Measurements from ENCODE around the gene AFF4. TPM values are rescaled to one million over a fixed set of nuclear protein-coding genes. Genes with fewer than 3 reads are reported as not detected.

AFF4 gene
- total RNA-seq, 2 donors from 2014 or later: 39.7 to 40.4 TPM

DNA sequence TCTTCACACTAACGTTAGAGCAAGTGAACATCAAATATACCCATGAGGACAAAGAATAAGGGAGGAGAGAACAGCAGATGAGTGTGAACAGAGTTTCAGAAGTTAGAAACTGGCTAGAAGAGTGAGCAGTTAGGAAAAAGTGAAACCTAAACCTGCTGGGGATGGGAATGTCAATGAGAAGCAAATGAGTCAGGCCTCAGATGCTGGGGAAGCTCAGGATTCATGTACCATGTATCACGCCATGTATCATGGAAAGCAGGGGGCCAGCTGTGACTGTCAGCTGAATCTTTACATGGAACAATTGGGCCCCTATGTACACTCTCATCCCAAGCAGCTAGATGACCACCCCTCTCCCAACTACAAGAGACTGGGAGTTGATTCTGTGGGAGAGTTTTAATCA is 113.4 kb downstream of the AFF4 start:
- Mint-ChIP-seq H3K4me1 (ENCODE audit: low read depth in 2 of 2) (no peaks in the 10 kb centered on the region), H3K27ac (no peak overlapping the region), H3K9me3 (no peaks in the 10 kb centered on the region), H3K27me3 (peaks cover 7 to 9% of the 10 kb centered on the region in 2 donors), H3K36me3 (no peaks in the 10 kb centered on the region), H3K4me3 (no peak overlapping the region)
- ATAC-seq (no peak), DNase-seq (ENCODE audit: low spot score) (no peak)

DNA sequence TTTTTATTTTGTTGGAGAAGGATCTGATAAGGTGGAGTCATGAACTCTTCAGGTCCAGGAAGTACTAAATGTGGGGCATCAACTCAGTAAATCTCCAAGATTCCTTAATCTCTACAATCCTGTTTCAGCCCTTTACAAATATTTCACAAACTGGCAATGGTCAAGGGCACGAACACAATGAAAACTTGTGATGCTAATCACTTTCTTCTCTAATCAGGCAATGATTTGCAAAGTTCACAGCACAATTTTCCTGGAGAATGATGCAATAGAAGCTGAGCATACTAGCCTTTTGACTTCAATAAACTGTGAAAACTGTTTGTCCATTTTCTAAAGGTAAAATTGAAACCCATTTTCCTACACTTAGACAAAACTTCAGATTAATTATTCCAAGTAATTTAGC is 114.1 kb downstream of the AFF4 start:
- Mint-ChIP-seq H3K9me3 (no peaks in the 10 kb centered on the region), H3K4me3 (no peak overlapping the region), H3K36me3 (no peaks in the 10 kb centered on the region), H3K4me1 (ENCODE audit: low read depth in 2 of 2) (no peaks in the 10 kb centered on the region), H3K27me3 (peaks cover 7% of the 10 kb centered on the region in 2 donors), H3K27ac (no peak overlapping the region)
- ATAC-seq (no peak), DNase-seq (ENCODE audit: low spot score) (no peak)

DNA sequence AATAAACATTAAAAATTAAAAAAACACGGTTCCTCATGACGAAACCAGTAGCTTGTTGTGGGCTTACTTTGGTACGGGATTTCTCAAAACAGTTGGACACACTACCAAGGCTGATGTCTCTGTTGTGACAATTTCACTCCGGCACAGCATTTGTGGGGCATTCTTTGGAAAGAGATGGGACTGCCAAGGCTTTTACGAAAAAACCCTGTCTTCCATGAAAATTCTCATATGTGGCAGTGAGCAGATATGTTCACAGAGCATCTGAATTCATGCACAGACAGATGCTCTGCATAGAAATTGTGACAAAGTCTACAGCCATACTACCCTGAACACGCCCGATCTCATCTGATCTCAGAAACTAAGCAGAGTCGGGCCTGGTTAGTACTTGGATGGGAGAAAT is 115.2 kb downstream of the AFF4 start:
- no peaks in the 10 kb centered on the region for H3K9me3 Mint-ChIP-seq
- no peaks in the 10 kb centered on the region for H3K4me1 Mint-ChIP-seq (ENCODE audit: low read depth in 2 of 2)
- ATAC-seq: no peak
- no peak overlapping the region for H3K27ac Mint-ChIP-seq
- peaks cover 4 to 7% of the 10 kb centered on the region in 2 donors for H3K27me3 Mint-ChIP-seq
- DNase-seq (ENCODE audit: low spot score): no peak
- H3K36me3 Mint-ChIP-seq: no peaks in the 10 kb centered on the region
- H3K4me3 Mint-ChIP-seq: no peak overlapping the region

DNA sequence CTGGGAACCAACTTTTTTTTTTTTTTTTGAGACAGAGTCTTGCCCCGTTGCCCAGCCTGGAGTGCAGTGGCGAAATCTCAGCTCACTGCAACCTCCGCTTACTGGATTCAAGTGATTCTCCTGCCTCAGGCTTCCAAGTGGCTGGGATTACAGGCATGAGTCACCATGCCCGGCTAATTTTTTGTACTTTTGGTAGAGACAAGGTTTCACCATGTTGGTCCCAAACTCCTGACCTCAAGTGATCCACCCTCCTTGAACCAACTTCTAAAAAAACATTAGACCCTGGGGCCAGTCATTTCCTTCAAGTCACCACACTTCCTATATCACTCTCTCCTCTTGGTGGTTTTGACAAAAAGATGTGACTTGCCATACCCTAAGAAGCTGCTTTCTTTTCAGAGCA is 122.1 kb downstream of the AFF4 start:
- Mint-ChIP-seq H3K27ac (no peak overlapping the region), H3K27me3 (peaks cover 0 to 2% of the 10 kb centered on the region in 2 donors), H3K36me3 (no peaks in the 10 kb centered on the region), H3K4me3 (no peak overlapping the region), H3K4me1 (ENCODE audit: low read depth in 2 of 2) (no peaks in the 10 kb centered on the region), H3K9me3 (no peaks in the 10 kb centered on the region)
- peak; percentile 43 to 54 for ATAC-seq
- no peak for DNase-seq (ENCODE audit: low spot score)

DNA sequence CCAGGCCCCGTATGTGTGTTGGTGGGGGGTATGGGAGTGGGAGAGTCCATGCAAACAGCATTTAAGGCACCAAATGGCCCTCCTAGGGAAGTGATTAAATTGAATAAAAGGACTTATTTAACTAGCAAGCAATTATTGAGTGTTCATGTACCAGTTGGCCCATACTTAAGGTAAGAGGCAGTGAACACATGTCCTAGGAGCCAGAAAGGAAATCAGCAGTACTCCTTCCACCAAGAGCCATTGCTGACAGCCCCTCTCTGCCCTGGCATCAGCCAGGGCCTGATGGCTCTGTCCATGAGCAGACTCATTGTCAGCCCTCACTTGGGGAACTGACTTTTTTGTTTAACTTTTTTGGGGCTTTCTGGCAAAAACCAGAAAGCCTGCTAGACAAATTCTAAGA is 122.5 kb downstream of the AFF4 start:
- Mint-ChIP-seq H3K36me3 (no peaks in the 10 kb centered on the region), H3K4me1 (ENCODE audit: low read depth in 2 of 2) (no peaks in the 10 kb centered on the region), H3K4me3 (no peak overlapping the region), H3K27me3 (peaks cover 0 to 2% of the 10 kb centered on the region in 2 donors), H3K9me3 (no peaks in the 10 kb centered on the region), H3K27ac (no peak overlapping the region)
- no peak for DNase-seq (ENCODE audit: low spot score)
- ATAC-seq: no peak

DNA sequence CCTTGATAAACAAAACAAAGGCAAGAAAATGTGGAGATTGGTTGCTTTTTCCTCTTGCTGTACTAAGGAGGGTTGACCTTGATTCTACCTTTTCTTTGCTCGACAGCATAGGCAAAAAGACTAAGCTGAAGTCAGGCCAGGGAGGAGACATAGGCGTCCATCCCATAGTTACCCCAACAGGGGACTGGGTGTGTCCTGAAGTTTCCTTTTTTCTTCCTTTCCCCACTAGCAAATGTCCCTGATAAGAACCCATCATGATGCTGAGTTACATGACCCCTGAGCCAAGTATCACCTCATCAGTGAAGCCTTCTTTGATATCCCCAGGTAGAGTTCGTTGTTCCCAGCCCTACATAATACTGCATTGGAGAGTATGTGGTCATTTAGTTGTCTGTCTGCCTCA is 123.1 kb downstream of the AFF4 start:
- no peaks in the 10 kb centered on the region for H3K9me3 Mint-ChIP-seq
- peaks cover 0 to 2% of the 10 kb centered on the region in 2 donors for H3K27me3 Mint-ChIP-seq
- H3K27ac Mint-ChIP-seq: no peak overlapping the region
- no peaks in the 10 kb centered on the region for H3K4me1 Mint-ChIP-seq (ENCODE audit: low read depth in 2 of 2)
- H3K36me3 Mint-ChIP-seq: no peaks in the 10 kb centered on the region
- H3K4me3 Mint-ChIP-seq: no peak overlapping the region
- no peak for ATAC-seq
- DNase-seq (ENCODE audit: low spot score): no peak

DNA sequence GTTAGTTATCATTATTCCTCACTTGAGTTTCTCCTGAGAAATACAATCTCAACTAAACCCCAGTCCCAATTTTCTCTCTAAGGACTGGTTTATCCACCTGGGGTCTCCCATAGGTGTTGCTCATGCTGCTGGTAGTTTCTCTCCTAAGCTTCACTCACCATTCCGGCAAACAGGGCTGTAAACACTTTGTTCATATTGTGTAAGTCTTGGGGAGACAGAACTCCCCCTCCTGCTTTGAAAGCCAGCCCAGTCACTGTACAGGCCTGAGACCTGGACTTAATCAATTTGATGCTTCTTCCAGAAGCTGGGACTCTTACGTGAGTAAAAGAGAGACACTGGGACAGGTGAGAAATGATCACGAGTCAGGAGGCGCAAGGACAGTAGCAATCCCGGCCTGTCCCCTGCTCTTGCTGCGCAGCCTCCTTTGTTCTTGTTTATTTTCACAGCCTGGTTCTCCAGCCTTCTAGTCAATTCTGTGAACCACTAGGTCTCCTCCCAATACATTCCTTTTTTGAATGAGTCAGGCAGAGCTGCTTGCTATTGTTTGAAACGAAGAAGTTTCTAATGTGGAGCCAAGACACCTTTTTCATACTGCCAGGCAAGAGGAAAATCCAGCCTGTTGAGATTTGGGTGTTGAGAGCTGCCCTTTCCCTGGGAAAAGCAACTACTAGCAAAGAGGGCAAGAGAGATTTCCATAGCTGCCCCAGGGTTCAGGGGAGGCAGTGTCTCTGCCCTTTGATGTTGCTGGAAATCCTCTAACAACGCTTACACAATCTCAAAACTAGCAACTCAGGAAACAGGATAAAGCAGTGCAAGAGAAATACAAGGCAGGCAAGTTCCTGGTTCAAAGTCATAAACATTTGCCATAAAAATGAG is 123.8 kb downstream of the AFF4 start:
- Mint-ChIP-seq H3K4me1 (ENCODE audit: low read depth in 2 of 2) (no peaks in the 10 kb centered on the region), H3K36me3 (no peaks in the 10 kb centered on the region), H3K9me3 (no peaks in the 10 kb centered on the region), H3K27ac (no peak overlapping the region), H3K4me3 (no peak overlapping the region), H3K27me3 (peaks cover 0 to 2% of the 10 kb centered on the region in 2 donors)
- ATAC-seq: no peak
- DNase-seq (ENCODE audit: low spot score): no peak

DNA sequence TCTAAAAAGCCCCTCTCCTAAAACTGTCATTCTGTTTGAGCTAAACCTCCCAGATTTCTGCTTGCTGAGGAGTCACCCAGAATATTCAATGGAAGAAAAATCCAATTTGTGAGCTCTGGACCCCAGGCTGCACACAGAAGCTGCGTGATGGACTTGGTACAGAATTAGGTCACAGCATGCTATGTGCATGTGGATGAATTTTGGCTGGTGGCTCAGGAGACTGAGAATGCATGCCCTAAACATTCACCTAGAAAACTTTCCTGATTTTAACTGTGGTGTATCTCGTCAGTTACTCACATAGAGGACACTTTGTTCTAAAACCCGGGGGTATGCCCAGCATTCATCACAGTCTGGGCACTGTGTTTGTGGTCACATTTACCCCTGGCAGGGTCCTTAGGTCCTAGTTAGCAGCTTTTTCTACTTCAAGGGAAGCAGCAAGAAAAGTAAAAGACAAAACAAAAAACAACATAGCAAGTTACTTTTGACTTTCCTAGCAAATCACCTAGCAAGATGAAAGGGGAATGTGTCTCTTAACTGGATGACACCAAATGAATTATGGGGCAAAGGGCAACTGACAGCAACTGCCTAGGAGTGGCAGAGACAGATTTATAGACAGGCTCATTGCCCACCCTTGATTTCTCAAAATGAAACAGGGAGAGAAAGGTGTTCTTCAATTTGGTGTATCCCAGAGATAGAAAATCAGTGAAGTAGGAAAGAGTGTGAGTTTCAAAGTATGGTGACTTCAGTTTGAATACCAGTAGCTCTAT is 124.7 kb downstream of the AFF4 start:
- DNase-seq (ENCODE audit: low spot score) (no peak), ATAC-seq (no peak)
- Mint-ChIP-seq H3K27ac (no peak overlapping the region), H3K4me1 (ENCODE audit: low read depth in 2 of 2) (no peaks in the 10 kb centered on the region), H3K4me3 (no peak overlapping the region), H3K36me3 (no peaks in the 10 kb centered on the region), H3K27me3 (peaks cover 0 to 2% of the 10 kb centered on the region in 2 donors), H3K9me3 (no peaks in the 10 kb centered on the region)

DNA sequence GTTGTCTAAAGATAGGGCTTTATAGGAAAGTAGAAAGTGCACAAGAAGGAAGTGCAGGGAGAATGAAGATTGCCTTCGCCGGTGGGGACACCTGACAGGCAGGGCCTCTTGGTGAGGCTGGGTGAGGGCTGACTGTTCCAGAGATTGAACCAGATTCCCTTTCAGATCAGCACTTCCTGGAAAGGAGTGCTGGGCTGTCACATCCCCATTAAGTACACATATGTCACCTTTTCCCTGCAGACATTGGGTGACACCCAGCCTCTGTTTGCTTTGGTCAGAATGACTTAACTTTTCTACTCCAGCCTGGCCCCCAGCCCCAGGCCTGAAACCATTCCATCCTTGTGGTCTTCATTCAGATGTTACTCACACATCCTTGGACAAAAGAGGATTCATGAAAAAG is 125.6 kb downstream of the AFF4 start:
- no peak overlapping the region for H3K4me3 Mint-ChIP-seq
- H3K4me1 Mint-ChIP-seq (ENCODE audit: low read depth in 2 of 2): no peaks in the 10 kb centered on the region
- H3K27ac Mint-ChIP-seq: no peak overlapping the region
- H3K27me3 Mint-ChIP-seq: peaks cover 0 to 2% of the 10 kb centered on the region in 2 donors
- ATAC-seq (no peak), DNase-seq (ENCODE audit: low spot score) (no peak)
- no peaks in the 10 kb centered on the region for H3K9me3 Mint-ChIP-seq
- H3K36me3 Mint-ChIP-seq: no peaks in the 10 kb centered on the region

DNA sequence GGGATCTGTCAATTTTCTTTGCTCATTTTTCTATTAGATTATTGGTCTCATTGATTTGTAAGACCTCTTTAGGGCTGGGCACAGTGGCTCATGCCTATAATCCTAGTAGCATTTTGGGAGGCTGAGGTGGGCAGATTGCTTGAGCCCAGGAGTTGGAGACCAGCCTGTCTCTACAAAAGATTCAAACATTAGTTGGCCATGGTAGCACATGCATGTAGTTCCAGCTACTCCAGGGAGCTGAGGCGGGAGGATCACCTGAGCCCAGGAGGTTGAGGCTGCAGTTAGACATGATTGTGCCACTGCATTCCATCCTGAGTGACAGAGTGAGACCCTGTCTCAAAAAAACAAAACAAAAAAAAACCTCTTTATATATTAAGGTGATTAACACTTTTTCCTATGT is 126.6 kb downstream of the AFF4 start:
- H3K27ac Mint-ChIP-seq: no peak overlapping the region
- H3K9me3 Mint-ChIP-seq: no peaks in the 10 kb centered on the region
- ATAC-seq (no peak), DNase-seq (ENCODE audit: low spot score) (no peak)
- H3K4me3 Mint-ChIP-seq: no peak overlapping the region
- peaks cover 0 to 6% of the 10 kb centered on the region in 2 donors for H3K27me3 Mint-ChIP-seq
- H3K36me3 Mint-ChIP-seq: no peaks in the 10 kb centered on the region
- no peaks in the 10 kb centered on the region for H3K4me1 Mint-ChIP-seq (ENCODE audit: low read depth in 2 of 2)

DNA sequence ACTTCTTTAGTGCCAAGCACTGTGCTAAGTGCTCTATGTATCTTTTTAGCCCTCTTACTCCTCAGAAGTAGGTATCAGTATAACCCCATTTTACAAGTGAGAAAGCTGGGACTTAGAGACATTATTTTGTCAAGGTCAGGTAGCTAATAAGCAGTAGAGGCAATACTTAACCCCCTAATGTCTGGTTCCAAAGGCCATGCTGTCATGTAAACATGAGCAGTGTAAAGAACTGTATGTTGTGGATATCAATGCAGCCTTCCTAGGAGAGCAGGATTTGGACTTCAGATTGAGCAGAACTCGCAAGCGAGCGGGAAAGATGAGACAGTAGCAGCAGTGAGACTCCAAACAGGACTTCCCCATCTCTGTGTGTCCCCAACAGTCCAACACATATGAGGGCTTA is 129.4 kb downstream of the AFF4 start:
- H3K36me3 Mint-ChIP-seq: no peaks in the 10 kb centered on the region
- H3K27ac Mint-ChIP-seq: no peak overlapping the region
- H3K4me3 Mint-ChIP-seq: no peak overlapping the region
- no peaks in the 10 kb centered on the region for H3K9me3 Mint-ChIP-seq
- H3K4me1 Mint-ChIP-seq (ENCODE audit: low read depth in 2 of 2): peaks cover 5 to 7% of the 10 kb centered on the region in 2 donors
- H3K27me3 Mint-ChIP-seq: peaks cover 0 to 10% of the 10 kb centered on the region in 2 donors
- ATAC-seq (no peak), DNase-seq (ENCODE audit: low spot score) (no peak)

DNA sequence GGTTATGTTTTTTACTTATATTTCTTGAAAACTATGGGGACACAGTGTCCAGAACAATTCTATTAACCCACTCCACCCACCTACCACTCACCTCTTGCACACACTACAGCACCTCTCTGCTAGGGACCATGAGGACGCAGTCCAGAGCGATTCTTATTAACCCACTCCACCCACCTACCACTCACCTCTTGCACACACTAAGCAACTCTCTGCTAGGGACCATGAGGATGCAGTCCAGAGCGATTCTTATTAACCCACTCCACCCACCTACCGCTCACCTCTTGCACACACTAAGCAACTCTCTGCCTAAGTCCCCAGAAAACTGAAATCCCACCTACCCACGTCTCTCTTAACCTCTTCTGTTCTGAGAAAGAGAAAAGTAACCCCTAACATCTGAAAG is 130.8 kb downstream of the AFF4 start:
- no peaks in the 10 kb centered on the region for H3K36me3 Mint-ChIP-seq
- H3K27me3 Mint-ChIP-seq: peaks cover 3 to 11% of the 10 kb centered on the region in 2 donors
- H3K9me3 Mint-ChIP-seq: no peaks in the 10 kb centered on the region
- peak overlapping the region; percentile 33 for H3K4me3 Mint-ChIP-seq
- DNase-seq (ENCODE audit: low spot score) (no peak), ATAC-seq (no peak)
- peaks cover 5 to 7% of the 10 kb centered on the region in 2 donors for H3K4me1 Mint-ChIP-seq (ENCODE audit: low read depth in 2 of 2)
- no peak overlapping the region for H3K27ac Mint-ChIP-seq

DNA sequence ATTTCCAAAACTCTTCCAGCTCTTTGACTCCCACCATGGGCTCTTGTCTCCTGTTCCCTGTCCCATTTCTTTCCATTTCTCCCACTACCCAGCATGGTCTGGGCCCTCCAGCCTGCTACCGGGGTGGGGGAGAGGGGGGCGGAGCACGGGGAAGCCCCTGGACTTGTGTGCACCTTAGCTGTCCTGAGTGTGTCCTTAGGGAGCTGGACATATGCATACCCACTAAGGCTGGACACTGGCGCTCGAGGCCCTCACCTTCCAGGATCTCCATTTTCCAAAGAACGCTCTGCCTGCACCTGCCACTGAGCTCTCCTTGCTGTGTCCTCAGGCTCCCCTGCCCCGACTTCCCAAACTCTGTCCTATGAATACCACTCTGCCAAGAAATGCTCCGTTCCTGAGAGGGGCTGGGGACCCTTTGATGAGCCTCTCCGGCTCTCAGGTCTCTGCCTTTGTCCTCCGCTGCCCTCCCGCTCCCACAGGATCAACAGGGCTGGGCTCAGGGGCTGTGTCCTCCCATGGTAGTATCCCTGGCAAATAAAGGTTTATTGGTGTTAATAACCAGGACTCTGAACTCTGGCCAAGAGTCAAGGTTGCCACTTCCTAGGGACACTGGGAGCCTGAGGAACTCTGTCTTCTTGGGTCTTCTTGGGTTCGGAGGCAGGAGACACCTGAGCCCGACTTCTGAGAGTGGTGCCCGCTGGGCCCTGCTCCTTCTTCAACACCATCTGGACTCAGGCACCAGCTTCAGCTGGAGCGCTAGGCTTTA is 132.2 kb downstream of the AFF4 start:
- Mint-ChIP-seq H3K4me1 (ENCODE audit: low read depth in 2 of 2) (peaks cover 5 to 11% of the 10 kb centered on the region in 2 donors), H3K9me3 (no peaks in the 10 kb centered on the region), H3K27me3 (peaks cover 13 to 21% of the 10 kb centered on the region in 2 donors), H3K36me3 (no peaks in the 10 kb centered on the region), H3K4me3 (peak overlapping the region; percentile 74), H3K27ac (peak overlapping the region in 1 of 2 donors; percentile 14)
- no peak for DNase-seq (ENCODE audit: low spot score)
- ATAC-seq: no peak

Data from natural killer cell treated with Interleukin-12 subunit alpha and Interleukin-12 subunit beta and Interleukin-15 and Interleukin-18, amount 100 ng/mL, for 72 hours (primary cell).